DMS79 (cell line): Measurements from ENCODE around the gene ACACB.
A peak's percentile ranks its signal among the peaks of the same experiment; 100 is the strongest.

ENCODE experiments used
- DNase-seq: peaks from one replicate; lab custom pipeline; 2025; lab: John Stamatoyannopoulos, UW

Gene ACACB

GRCh38 chr12:109110988-109111495 lies 5.3 kb upstream of the ACACB start:
- DNase-seq, result no peak

GRCh38 chr12:109112720-109113465 lies 3.5 kb upstream of the ACACB start:
- DNase-seq, result no peak

GRCh38 chr12:109113661-109114321 lies 2.6 kb upstream of the ACACB start:
- DNase-seq, result no peak

- no peak for DNase-seq
Observed at GRCh38 chr12:109114644-109115043, 1.7 kb upstream of the ACACB start.

- no peak for DNase-seq
Observed at GRCh38 chr12:109115404-109115757, 1.0 kb upstream of the ACACB start.

- no peak for DNase-seq
Observed at GRCh38 chr12:109116611-109116949, 193 bp downstream of the ACACB start.

- DNase-seq, result no peak
Observed at GRCh38 chr12:109120095-109120494, 3.7 kb downstream of the ACACB start.

GRCh38 chr12:109120557-109120956 lies 4.2 kb downstream of the ACACB start:
- no peak for DNase-seq

GRCh38 chr12:109121346-109121880 lies 5.0 kb downstream of the ACACB start:
- no peak for DNase-seq

GRCh38 chr12:109124878-109125648 lies 8.7 kb downstream of the ACACB start:
- no peak for DNase-seq

GRCh38 chr12:109125791-109126190 lies 9.4 kb downstream of the ACACB start:
- no peak for DNase-seq

- DNase-seq, result no peak
Observed at GRCh38 chr12:109126784-109127183, 10.4 kb downstream of the ACACB start.

- no peak for DNase-seq
Observed at GRCh38 chr12:109127533-109128242, 11.3 kb downstream of the ACACB start.

- no peak for DNase-seq
Observed at GRCh38 chr12:109130297-109131153, 14.1 kb downstream of the ACACB start.

- DNase-seq, result peak; percentile 38
Observed at GRCh38 chr12:109131154-109132050, 15.0 kb downstream of the ACACB start.

- no peak for DNase-seq
Observed at GRCh38 chr12:109134186-109134917, 18.0 kb downstream of the ACACB start.

GRCh38 chr12:109137055-109137454 lies 20.7 kb downstream of the ACACB start:
- no peak for DNase-seq

GRCh38 chr12:109139360-109139759 lies 23.0 kb downstream of the ACACB start:
- no peak for DNase-seq

GRCh38 chr12:109139791-109140190 lies 23.4 kb downstream of the ACACB start:
- no peak for DNase-seq
